ENCODE results near the gene VAC14. TPM values are rescaled to one million over a fixed set of nuclear protein-coding genes. Genes with fewer than 3 reads are reported as not detected.
A peak's percentile ranks its signal among the peaks of the same experiment; 100 is the strongest.

Gene VAC14
- total and polyA plus RNA-seq, 2 of the 8 experiments (the other 6 are each of a cell fraction or from before 2014, with no cell fraction given) = 56.0 to 108 TPM

- Histone ChIP-seq H2BK20ac (ENCODE audit: low read length) (no peak overlapping the region), H3K36me3 (ENCODE audit: control insufficient read depth in 2 of 4, insufficient read depth in 4 of 4, low read length in 3 of 4) (peaks cover 0 to under 1% (median 0%) of the 10 kb centered on the region in 4 experiments; a peak in 1 of 8 replicates), H3K4ac (replicated peaks; ENCODE audit: insufficient read length, low read depth, low read length) (no peak overlapping the region), H2AK5ac (ENCODE audit: low read depth, low read length) (0 out of 2 replicates have a peak overlapping the region, but pooled peaks have one; percentile 39), H2BK5ac (ENCODE audit: low read depth, low read length) (0 out of 2 replicates have a peak overlapping the region, but pooled peaks have one; percentile 35), H3K9me3 (ENCODE audit: insufficient read depth in 2 of 2, low read depth in 1 of 2, low read length in 1 of 2) (no peaks in the 10 kb centered on the region), H3K27me3 (replicated peaks in 1 of 4; ENCODE audit: control insufficient read depth in 3 of 4, extremely low read depth in 1 of 4, insufficient read depth in 3 of 4, low read length in 3 of 4) (peaks cover 0 to 8% (median 3%) of the 10 kb centered on the region in 4 experiments; a peak in 4 of 7 replicates), H2BK12ac (ENCODE audit: low read depth, low read length) (peak overlapping the region; percentile 80; the same call in 1 of the 2 replicates), H4K5ac (ENCODE audit: insufficient read length, low read depth, low read length) (no peak overlapping the region), H4K91ac (replicated peaks; ENCODE audit: insufficient read length, low read length) (no peak overlapping the region), H3K56ac (replicated peaks; ENCODE audit: insufficient read length, low read depth, low read length) (no peak overlapping the region), H3K4me3 (ENCODE audit: extremely low read depth in 1 of 4, insufficient read depth in 2 of 4, low read depth in 3 of 4, low read length in 4 of 4) (peak overlapping the region in 1 of 4 experiments; percentile 47; a peak in 1 of 8 replicates), H2BK120ac (replicated peaks; ENCODE audit: low read depth, low read length) (no peak overlapping the region), H3K79me1 (ENCODE audit: low read depth, low read length) (peaks cover 3% of the 10 kb centered on the region; the same call in 1 of the 2 replicates), H3K18ac (ENCODE audit: extremely low read depth, low read length) (no peak overlapping the region), H4K20me1 (replicated peaks in 1 of 2; ENCODE audit: control insufficient read depth in 1 of 2, insufficient read depth in 2 of 2, low read length in 2 of 2) (peaks cover 6 to 8% of the 10 kb centered on the region in 2 experiments), H4K8ac (ENCODE audit: extremely low read depth, insufficient read depth, low read length) (peak overlapping the region; percentile 93), H3K27ac (ENCODE audit: low read depth, low read length) (no peak overlapping the region), H3K4me2 (ENCODE audit: insufficient read depth in 1 of 2, low read depth in 2 of 2, low read length in 2 of 2) (peak overlapping the region in 1 of 2 experiments; percentile 58; a peak in 1 of 4 replicates), H3K14ac (ENCODE audit: insufficient read length) (no peak overlapping the region), H3K79me2 (ENCODE audit: control insufficient read depth in 1 of 2, insufficient read depth in 2 of 2, low read length in 2 of 2) (no peaks in the 10 kb centered on the region; a peak in 1 of 4 replicates), H3K23me2 (ENCODE audit: low read depth, low read length) (peaks cover 6% of the 10 kb centered on the region; the same call in 1 of the 2 replicates), H2AFZ (ENCODE audit: low read length) (no peak overlapping the region), H3K4me1 (replicated peaks in 1 of 4; ENCODE audit: control insufficient read depth in 3 of 4, insufficient read depth in 4 of 4, low read length in 3 of 4) (peaks cover 0 to 17% (median 5%) of the 10 kb centered on the region in 4 experiments; a peak in 5 of 7 replicates), H3K23ac (ENCODE audit: insufficient read length) (no peak overlapping the region), H3K9ac (replicated peaks in 1 of 4; ENCODE audit: extremely low read depth in 1 of 4, low read depth in 3 of 4, low read length in 3 of 4) (no peak overlapping the region), H2BK15ac (ENCODE audit: low read length) (peak overlapping the region; percentile 29; the same call in 1 of the 2 replicates)
- DNase-seq (ENCODE audit: low read depth in 1 of 2, low spot score in 2 of 2) = no peak
- FAIRE-seq = no peak
- POLR2A ChIA-PET (ENCODE audit: partially characterized antibody) = interaction anchor here (0.9 to 2.4 kb wide), 4 partner anchors 13 to 91 kb away, joined by 3 to 8 read pairs (median 6); no protein-coding TSS in a partner anchor
- WGBS, 2 experiments (ENCODE audit: extremely low coverage in 1 of 2, insufficient coverage in 1 of 2, insufficient read length in 1 of 2, insufficient replicate concordance in 2 of 2, low coverage in 1 of 2, low lambda C conversion rate in 2 of 2, missing lambda C conversion rate in 1 of 2) = 93% methylated on average over 13 of the region's 18 CpGs; no CpG with 5 or more reads in 1 of the 2 experiments
- CTCF ChIA-PET (ENCODE audit: partially characterized antibody) = interaction anchor here (0.6 to 8.0 kb wide), 19 partner anchors 9 to 898 kb away, joined by 3 to 148 read pairs (median 7); no protein-coding TSS in a partner anchor
- no peak for TF ChIP-seq TAF7 (optimal IDR thresholded peaks at IDR 0.05; ENCODE audit: borderline replicate concordance, low read depth, low read length)
- TF ChIP-seq POLR2A (IDR thresholded peaks at IDR 0.05; ENCODE audit: control extremely low read depth in 1 of 2, low read depth in 2 of 2, low read length in 2 of 2) = no peak
- TF ChIP-seq TBP (IDR thresholded peaks at IDR 0.05; ENCODE audit: low read depth, low read length) = no peak
- TF ChIP-seq RFX5 (IDR thresholded peaks at IDR 0.05; ENCODE audit: borderline replicate concordance, low read depth, low read length) = no peak
- no peak for TF ChIP-seq SIX5 (IDR thresholded peaks at IDR 0.05; ENCODE audit: low read depth, low read length)
- TF ChIP-seq CBX5 (IDR thresholded peaks at IDR 0.05; ENCODE audit: low read depth, low read length) = no peak
- TF ChIP-seq YY1 (IDR thresholded peaks at IDR 0.05; ENCODE audit: low read depth, low read length) = no peak
- TF ChIP-seq SP4 (IDR thresholded peaks at IDR 0.05; ENCODE audit: low read length) = no peak
- no peak for TF ChIP-seq TAF1 (IDR thresholded peaks at IDR 0.05; ENCODE audit: low read depth, low read length)
- no peak for TF ChIP-seq GTF2F1 (IDR thresholded peaks at IDR 0.05; ENCODE audit: borderline replicate concordance, low read depth, low read length)
- no peak for TF ChIP-seq CREB1 (IDR thresholded peaks at IDR 0.05)
- TF ChIP-seq HDAC2 (IDR thresholded peaks at IDR 0.05; ENCODE audit: borderline replicate concordance in 1 of 2, low read depth in 2 of 2, low read length in 2 of 2) = peak in 1 of 2 experiments; percentile 67; a peak in 1 of 4 replicates
Observed at GRCh38 chr16:70680495-70681381, 120.2 kb downstream of the VAC14 start.
